ENCODE results near the gene DIAPH3.

GRCh38 chr13:59658738-59659330, 504.9 kb downstream of the DIAPH3 start:
- TF ChIP-seq CTCF (conservative IDR thresholded peaks at IDR 0.05; ENCODE audit: low read depth, low read length) (no peak), RFX5 (IDR thresholded peaks at IDR 0.05; ENCODE audit: low read depth, low read length) (no peak)
